ENCODE data around the gene ATG5.

DNA sequence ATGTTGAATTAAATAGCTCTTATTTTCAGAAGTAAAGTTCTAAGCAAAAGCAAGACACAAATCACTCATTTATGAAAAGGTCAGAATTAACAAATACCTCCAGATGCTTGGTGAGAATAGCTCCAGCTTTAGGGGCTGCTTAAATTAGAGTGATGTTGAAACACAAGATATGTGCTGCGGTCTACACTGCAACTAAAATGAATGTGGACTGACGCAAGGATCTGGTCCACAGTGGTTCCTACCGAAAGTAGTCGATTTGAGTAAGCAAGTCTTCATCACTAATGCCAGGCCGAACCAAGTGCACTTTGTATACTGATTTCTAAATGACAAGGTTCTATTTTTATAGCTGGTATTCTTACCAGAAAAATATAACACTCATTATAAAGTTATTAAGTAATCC is 143.1 kb downstream of the ATG5 start:
- TF ChIP-seq, protein P1, sequence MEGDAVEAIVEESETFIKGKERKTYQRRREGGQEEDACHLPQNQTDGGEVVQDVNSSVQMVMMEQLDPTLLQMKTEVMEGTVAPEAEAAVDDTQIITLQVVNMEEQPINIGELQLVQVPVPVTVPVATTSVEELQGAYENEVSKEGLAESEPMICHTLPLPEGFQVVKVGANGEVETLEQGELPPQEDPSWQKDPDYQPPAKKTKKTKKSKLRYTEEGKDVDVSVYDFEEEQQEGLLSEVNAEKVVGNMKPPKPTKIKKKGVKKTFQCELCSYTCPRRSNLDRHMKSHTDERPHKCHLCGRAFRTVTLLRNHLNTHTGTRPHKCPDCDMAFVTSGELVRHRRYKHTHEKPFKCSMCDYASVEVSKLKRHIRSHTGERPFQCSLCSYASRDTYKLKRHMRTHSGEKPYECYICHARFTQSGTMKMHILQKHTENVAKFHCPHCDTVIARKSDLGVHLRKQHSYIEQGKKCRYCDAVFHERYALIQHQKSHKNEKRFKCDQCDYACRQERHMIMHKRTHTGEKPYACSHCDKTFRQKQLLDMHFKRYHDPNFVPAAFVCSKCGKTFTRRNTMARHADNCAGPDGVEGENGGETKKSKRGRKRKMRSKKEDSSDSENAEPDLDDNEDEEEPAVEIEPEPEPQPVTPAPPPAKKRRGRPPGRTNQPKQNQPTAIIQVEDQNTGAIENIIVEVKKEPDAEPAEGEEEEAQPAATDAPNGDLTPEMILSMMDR (optimal IDR thresholded peaks at IDR 0.05 in 1 of 3, IDR thresholded peaks at IDR 0.05 in 1 of 3, conservative IDR thresholded peaks at IDR 0.05 in 1 of 3; ENCODE audit: extremely low read depth in 1 of 3, insufficient read depth in 2 of 3, low read length in 3 of 3): no peak
- TF ChIP-seq EZH2 (IDR thresholded peaks at IDR 0.05; ENCODE audit: low read length): no peak

All from keratinocyte (primary cell).